HT-29 (cell line): ENCODE measurements around the gene DUSP23. TPM values are rescaled to one million over a fixed set of nuclear protein-coding genes. Genes with fewer than 3 reads are reported as not detected.

ENCODE experiments used
- DNase-seq: peaks from one replicate; pipeline ENCODE4 v3.0.0-alpha.2; 2015; ENCODE audit warnings: low spot score
- total RNA-seq: library from RNA; depleted of rRNA; stranded (reverse); fragments of >200 nt; shearing (Covaris generic); gene quantifications from 2 replicates; pipeline ENCODE4 v1.2.3, GENCODE V29; 2014; rRNA removed

Gene DUSP23
- total RNA-seq = 97.5 and 108 TPM in 2 replicates

DNA sequence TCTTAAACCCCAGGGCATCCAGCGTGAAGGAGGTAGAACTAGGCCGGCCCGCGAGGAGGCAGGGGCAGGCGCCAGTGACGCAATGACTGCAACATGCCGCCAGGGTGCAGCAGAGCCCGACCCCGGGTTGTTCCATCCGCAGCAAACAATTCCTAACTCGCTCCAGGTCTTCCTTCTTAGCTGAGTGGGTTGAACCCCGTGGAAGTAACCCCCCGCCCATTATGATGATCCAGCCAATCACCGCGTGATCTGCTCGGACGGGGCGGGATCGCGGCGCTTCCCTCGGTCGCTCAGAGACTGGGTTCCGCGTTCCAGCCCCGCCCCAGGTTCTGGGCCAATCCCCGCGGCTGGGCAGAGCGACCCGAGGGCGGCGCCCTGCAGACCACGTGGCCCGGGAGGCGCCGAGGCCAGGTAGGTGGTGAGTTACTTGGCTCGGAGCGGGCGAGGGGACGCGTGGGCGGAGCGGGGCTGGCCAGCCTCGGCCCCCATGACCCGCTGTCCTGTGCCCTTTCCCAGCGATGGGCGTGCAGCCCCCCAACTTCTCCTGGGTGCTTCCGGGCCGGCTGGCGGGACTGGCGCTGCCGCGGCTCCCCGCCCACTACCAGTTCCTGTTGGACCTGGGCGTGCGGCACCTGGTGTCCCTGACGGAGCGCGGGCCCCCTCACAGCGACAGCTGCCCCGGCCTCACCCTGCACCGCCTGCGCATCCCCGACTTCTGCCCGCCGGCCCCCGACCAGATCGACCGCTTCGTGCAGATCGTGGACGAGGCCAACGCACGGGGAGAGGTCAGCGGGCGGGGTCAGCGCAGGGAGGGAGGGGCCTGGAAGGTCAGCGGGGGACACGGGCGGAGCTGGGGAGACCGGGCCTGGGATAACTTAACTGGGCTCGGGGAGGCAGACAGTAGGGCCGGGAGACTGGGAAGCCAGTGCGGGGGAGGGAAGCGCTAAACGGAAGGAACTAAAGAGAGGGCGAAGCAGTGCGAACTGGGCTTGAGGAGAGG lies at the start of gene DUSP23:
Gene DUSP23, plus strand, starts transcription at position 380 of the 1,000 bp plus-strand sequence. Its CDS starts 139 bp downstream, at position 519.
- peak; percentile 98 for DNase-seq

DNA sequence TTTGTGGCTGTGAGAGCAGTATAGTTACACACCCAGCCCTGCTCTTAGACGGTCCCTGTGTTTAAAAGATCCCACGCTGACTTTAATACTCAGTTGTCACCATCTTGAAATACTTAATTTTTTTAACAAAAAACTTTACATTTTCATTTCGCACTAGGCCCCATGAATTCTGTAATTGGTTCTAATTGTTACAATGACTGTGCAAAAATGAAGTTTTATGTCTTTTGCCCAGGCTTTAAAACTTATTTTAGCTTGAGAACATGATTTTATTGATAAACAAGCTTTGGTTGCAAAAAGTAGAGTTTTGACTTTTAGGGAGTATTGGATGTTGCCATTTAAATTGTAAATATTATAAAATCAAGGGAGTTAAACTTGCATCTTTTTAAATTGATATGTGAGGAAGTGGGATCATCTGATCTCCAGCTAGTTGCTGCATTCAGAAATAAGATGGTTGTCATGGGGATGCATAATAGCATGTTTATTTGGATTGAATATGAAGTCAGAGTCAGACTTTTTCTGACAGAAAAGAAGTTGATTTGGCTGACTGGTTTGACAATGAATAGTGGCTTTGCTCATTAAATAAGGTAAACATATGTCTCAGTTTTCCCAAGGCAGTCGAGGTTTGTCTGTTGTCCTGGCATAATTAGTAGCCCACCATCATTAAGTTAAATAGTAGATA lies 43.4 kb upstream of the DUSP23 start:
- DNase-seq = no peak

DNA sequence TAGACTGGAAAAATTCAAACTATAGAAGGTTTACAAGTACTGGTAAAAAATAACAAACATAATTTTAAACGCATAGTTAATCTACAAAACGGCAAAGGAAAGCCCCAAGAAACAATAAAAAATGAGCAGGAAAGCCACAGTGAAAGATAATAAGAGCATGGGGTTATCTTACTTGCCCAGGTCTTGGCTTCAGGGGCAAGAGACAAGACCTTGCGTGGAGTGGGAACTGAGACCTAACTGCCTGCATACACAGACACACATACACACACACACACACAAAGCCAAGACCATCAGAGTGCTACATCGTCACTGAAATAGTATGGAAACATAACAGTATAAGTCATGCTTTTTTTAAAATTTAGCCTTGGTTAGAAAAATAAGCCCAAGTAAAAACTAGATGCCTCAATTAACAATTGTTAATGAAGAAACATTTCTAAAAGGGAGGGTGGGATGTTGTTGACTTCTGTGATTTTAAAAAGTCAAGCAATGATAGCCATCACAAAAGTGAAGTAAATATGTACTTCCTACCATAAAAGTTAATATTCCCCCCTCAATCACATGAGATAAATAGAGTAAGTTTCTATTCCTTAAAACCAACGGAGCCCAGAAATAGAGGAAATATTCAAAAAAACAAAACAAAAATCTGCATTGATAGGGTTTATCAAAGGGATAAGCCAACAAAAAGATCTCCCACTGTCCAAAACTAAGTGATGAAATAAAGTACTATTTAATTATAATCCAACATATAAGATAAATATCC lies 36.9 kb upstream of the DUSP23 start:
- DNase-seq = no peak

DNA sequence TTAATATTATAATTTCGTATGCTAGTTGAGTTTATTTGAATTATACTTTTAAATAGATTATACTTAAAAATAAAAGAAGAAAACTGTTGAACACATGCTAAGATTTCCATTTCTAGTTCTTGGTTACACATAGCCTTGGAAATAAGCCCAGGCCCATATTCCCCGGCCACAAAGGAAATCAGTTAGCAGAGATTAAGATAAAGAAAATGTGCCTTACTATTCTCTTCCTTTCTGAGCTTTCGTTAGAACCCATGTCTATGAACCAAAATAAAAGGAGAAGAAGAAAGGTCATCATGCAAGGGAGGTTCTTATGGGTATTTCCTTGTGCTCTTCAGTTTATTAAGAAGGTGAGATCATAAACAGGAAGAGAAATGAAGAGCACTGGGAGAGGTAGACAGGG lies 34.1 kb upstream of the DUSP23 start:
- DNase-seq = no peak

DNA sequence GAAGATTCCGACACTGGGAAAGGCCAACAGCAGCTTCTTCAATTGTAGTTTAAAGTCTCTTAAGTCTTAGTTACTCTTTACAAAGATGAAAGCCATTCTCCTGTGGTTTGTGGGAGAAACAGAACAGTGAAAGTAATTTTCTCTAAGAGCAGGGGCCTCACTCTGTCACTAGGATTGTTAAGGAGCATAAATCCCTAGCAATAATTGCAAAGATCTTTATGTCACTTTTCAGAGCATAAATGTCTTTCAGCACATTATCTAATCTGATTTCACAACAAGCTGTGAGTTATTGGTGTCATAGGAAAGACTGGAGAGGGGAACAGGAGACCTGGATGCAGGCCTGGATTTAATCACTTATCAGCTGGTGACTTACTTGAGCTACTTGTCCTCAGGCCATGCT lies 32.4 kb upstream of the DUSP23 start:
- no peak for DNase-seq

DNA sequence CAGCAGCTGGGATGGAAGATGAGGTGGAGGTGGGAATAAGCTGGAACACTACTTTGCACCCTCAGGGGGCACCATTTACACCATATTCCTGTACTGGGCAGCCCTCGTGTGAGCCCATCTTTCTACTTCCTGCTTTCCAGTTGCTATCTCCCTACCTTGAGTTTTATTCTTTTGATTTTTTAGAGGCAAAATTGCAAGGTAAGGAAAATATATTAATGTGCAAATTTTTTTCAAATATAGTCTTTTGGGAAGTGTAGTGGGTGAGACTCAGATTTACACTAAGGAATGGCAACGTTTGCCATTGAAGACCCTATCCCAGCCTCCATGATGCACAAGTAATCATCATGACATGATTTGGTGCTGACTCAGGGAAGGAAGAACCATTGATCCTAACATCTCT lies 31.1 kb upstream of the DUSP23 start:
- no peak for DNase-seq

DNA sequence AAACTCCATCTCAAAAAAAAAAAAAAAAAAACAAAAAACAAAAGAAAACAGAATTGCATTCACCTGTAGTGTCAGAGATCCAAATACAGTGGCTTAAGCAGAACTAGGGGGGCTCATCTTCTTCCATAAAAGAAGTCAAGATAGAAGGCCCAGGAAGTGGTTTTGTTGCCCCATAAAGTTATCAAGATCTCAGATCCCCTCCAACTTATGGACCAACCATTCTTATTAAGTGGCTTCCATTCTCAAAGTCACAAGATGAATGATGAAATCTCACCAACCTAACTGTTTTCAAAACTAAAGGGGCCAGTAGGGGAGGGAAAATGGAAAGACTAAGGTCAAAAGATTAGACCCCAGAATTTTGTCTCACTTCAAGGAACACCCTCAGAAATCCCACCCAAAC lies 30.1 kb upstream of the DUSP23 start:
- no peak for DNase-seq

DNA sequence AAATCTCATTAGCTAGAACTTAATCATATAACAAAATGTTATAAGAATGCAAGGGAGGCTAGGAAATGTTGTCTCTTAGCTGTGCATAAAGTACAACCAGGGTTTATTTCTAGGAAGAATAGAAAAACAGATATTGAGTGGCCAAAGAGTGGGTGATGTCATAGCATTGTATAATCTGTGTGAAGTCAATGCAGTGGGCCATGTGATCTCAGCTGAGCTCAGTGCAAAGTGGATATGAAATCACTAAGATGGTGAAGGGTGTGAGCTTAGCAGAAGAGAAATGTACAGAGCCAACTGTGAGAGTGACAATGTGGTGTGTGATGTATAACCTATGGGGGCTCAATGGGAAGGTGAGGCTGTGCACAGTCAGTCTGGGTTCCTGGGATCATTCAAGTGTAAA lies 29.7 kb upstream of the DUSP23 start:
- no peak for DNase-seq

DNA sequence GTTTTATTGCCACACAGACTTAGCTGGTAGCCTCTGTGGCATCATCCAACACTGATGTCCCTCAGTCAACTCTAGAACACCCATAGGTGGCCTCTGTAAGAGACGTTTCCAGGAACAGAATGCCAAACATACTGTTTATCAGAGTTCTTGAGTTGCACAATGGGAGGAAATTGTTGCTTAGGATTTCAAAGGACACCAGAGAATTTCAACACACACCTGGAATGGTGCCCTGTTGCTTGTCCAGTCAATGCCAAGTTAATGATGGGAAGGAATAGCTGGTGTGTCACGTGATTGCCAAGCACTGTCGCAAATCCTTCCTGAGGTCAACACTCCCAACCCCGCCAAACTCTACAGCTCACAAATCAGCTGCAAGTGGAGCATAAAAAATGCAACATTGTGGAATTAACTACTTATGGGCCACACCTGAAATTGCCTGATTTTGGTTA lies 28.6 kb upstream of the DUSP23 start:
- DNase-seq = no peak

DNA sequence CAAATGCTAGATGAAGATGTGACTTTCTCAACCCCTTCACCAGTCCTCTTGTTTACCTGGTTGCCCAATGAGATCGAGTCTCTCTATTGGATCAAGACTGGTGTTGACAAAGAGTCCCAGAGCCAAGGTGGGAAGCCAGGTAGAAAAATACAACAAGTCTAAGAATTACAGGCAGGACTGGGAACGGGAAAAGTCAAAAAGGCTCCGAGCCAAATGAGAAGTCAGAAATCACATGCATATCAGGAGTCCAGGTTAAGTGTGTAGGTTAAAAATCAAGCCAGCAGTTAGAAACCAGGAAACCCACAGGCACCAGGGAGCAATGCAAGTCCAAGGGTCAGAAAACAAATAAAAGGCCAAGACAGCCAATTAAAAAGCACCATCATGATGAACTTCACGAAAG lies 27.4 kb upstream of the DUSP23 start:
- DNase-seq = no peak

DNA sequence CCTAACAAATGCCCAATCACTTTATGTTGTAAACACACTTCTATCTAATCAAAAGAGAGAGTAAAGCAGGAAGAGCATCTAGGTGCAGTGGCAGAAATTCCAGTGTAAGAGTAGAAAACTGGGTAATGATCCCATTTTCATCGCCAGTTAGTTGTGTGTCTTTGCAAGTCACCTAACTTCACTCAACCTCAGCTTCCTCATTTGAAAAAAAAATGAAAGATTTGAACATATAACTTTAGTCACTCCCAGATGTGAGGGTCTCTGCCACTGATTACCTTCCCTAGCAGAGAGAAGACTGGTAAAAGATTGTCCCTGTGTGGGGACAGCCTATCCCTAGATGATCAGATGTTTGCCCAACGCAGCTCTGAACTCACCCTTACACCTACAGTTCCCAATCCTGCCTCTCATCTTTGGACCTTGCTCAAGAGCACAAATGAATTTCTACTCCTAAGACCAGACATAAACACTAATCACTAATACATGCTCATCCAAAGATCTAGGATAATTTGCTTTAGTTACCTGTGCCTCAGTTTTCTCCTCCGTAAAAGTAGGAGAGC lies 25.2 kb upstream of the DUSP23 start:
- DNase-seq = no peak

DNA sequence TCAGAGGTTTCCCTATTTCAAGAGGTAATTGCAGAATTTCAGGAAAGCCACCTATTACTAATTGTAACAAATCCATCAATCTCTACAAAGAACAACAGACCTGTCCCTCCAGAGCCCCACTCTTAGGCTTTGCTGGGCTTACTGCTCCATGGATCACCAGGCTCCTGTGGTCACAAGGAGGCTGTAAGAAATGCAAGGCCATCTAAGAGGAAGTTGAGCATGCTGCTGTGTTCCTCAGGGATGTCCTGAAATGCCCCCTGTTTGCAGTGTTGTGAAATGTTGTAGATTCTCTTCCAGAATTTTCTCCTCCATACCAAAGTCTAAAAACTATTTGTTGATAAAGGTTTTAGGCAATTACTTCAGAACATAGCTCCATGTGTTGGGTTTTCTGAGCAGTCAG lies 24.4 kb upstream of the DUSP23 start:
- DNase-seq = no peak

DNA sequence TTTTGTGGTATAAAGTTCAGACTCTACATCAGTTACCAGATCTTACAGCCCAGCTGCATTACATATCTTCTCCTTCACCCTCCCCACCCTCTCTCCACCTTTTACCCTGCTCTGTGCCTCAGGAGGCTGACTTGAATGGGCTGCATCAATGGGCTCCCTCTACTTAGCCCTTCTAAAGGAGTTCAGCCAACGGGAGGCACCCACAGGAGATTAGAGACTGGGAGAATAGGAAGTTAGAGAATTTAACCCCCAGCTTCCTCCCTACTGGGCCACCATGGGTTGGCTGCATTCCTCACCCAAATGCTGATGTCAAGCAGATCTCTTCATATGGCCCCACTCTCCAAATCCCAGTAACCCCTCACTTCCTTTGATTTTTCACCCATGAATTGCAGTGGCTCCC lies 17.1 kb upstream of the DUSP23 start:
- no peak for DNase-seq

DNA sequence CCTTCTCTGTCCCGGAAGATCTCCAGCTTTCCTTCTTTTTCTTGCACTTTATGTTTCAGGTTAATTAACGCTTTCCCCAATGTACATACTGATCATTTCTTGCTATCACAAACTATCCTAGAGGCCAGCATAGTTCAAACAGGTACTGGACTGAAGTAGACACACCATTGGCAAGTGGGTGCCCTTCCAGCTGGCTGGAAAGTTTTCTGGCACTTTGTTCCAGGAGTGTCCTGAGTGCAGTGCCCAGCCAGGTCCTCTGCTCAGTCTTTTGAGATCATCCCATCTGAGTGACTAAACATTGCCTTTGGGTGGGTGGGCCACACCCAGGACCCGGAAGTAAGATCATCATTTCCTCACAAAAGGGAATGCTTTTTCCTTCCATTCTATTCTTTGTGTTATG lies 15.0 kb upstream of the DUSP23 start:
- no peak for DNase-seq

DNA sequence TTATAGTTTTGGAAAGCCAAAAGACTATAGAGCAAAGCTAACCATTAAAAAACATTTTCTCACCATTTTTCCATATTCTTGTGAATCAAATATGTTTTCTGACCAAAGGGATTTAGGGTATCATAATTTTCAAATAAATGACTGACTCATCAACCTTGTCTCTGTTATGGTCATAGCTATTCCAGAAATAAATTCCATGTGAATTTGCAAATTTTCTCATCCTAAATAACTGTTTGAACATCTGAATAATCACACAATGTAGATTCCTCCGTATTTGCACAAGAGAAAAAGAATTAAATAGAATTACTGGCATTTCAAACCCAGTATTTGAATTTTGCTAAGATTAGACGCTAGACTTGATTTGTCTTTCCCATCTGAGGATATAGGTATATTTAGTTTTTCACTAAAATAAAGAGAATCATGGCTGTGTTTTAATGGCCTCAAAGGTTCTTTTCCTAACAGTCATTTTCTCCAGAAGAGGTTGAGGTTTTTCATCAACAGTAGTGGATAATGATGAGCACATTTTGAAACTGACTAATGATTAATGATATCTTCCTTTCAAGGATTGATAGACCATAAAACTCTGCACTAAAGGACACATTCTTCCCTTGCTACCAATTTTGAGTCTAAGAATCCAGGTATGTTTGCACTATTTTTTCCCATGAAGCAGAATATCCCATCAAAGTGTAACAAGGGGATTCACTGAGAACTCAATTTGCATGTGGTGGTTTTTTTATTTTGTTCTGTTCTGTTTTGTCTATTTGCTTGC lies 9.5 kb upstream of the DUSP23 start:
- DNase-seq = no peak

DNA sequence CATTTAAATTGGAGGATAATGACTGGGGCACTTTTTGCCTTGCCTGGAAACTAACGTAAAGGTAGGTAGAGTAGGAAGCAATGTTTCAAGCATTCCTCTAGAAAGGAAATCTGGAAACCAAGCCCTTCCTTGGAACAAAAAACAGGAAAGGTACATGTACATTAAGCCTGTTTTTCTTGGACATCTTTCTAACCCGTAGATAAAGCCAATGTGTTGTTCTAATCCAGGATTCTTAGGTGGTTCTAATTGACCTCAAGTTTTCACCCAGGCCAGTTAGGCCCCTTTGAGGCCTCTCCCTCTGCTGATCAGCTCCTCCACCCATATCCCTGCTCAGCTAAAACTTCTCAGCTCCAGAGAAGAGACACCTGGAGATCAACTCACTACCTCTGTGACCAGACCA lies 6.3 kb upstream of the DUSP23 start:
- no peak for DNase-seq

DNA sequence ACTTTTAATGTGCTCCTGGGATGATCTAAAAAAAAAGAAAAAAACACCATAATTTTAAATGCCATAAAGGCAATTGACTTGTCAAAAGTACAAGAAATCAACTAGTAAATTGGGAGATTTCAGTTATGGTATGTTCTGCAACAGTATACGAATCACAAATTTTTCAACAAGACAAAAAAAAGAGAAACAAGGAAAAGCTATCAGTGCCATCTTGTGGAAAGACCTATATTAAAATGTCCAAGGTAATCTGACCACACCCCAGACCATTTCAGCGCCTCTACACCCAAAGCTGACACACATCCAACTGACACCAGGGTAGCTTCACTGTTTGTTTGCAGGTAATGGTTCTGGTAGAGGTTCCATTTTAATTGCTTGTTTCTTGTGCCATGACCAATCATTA lies 5.0 kb upstream of the DUSP23 start:
- DNase-seq = no peak

DNA sequence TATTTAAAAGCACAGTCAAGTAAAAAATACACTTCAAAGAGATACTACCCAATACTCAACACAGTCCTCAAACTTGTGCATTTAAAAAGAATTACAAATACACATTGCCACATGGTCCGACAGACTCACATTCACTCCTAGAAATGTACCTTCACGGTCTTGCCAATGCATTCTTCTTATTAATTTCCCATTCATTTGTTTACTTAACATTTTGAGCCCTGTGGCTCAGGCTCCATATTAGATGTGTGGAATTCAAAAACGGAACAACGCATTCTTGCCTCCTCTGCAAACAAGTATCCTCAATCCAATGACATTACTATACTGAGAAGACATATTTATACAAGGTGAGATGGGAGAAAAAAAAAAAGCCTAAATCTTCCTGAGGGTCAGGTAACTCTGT lies 2.5 kb upstream of the DUSP23 start:
- no peak for DNase-seq

DNA sequence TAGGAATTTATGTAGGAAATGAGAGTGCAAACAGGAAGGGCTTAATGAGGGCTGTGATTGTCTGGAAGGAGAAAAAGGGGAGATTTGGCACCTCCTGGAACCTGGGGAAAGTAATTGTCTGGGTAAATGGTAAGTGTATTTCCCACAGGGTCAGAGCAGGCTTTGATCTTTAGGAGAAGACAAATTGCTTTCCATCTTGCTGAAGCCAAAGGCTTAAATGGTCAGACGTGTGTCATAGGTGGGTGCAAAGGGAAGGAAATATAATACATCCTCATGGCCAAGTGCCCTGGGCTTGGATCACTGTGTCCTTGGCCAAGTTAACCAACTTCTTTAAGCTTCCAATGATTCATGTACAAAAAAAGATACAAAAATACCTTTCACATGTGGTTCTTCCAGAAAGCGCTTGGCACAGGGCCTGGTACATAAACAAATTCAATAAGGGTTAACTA lies 1.3 kb upstream of the DUSP23 start:
- no peak for DNase-seq

DNA sequence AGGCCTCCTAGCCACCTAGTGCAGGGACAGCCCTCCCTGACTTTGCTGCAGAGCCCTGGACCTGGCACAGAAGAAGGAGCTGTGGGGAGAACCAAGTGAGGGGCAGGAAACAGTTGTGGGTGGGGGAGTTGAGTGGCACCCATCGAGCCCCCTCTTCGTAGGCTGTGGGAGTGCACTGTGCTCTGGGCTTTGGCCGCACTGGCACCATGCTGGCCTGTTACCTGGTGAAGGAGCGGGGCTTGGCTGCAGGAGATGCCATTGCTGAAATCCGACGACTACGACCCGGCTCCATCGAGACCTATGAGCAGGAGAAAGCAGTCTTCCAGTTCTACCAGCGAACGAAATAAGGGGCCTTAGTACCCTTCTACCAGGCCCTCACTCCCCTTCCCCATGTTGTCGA lies 1.2 kb downstream of the DUSP23 start:
- no peak for DNase-seq

DNA sequence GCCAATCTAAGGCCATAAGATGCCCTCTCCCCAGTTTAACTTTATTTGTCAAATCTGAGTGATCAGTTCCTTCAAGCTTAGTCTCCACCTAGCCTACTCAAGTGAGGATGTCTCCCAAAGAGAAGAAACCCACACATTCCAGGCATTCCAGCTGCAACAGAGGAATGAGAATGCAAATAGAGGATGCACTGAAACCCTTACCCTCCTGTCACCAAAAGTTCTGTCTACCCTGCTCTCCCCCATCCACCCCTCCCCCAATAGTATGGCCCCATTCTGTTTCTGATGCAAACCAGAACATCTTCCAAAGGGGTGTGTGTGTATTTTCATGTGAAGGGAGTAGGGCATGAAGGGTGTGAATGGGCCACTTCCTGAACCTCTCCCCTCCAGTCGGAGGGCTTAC lies 3.0 kb downstream of the DUSP23 start:
- DNase-seq = no peak
